IMR-90 (cell line): Measurements from ENCODE around the gene BHLHE23. TPM values are rescaled to one million over a fixed set of nuclear protein-coding genes. Genes with fewer than 3 reads are reported as not detected.

ENCODE experiments used
- ATAC-seq: fragments of 200-7000 bp; cut with Tn5 transposase; 2 replicates; pipeline ENCODE4 v1.9.1; 2020; ENCODE audit warnings: low read depth, mild to moderate bottlenecking, moderate library complexity
- BruUV-seq: library from RNA; stranded (reverse); fragments of 400-500 nt; replicated peaks from 2 replicates; lab custom pipeline; 2021; lab: Mats Ljungman, UMichigan
- CTCF ChIA-PET: fragments of 300-600 bp; formaldehyde crosslinking; extraction: SDS; loops from one replicate; lab custom pipeline; 2021; ENCODE audit warnings: antibody characterized with exemption; lab: Yijun Ruan, JAX
- POLR2A ChIA-PET: fragments of 300-600 bp; sonication (Branson Sonifier 250); formaldehyde crosslinking; loops from one replicate; lab custom pipeline; 2022; ENCODE audit warnings: antibody characterized with exemption; ENCODE audit not compliant: unreplicated experiment; lab: Charles Lee
- DNase-seq: peaks from one replicate; pipeline ENCODE4 v3.0.0; 2013
- H2AFZ ChIP-seq: replicated peaks from 2 replicates; pipeline ENCODE3; 2013; ENCODE audit warnings: low read length, mild to moderate bottlenecking; ENCODE audit not compliant: poor library complexity
- H2AK5ac ChIP-seq: 2 replicates; pipeline ENCODE4 v1.6.1; 2013; ENCODE audit warnings: low read depth, low read length, inconsistent platforms
- H2AK9ac ChIP-seq: replicated peaks from 2 replicates; pipeline ENCODE3; 2013; ENCODE audit warnings: mild to moderate bottlenecking, low read depth, low read length, moderate library complexity; ENCODE audit not compliant: poor library complexity
- H2BK120ac ChIP-seq: 2 replicates; pipeline ENCODE4 v1.6.1; 2013; ENCODE audit warnings: low read depth, low read length, inconsistent platforms
- H2BK15ac ChIP-seq: 3 replicates; pipeline ENCODE4 v1.6.1; 2013; ENCODE audit warnings: low read depth, low read length, inconsistent platforms
- H2BK20ac ChIP-seq: 2 replicates; pipeline ENCODE4 v1.6.1; 2013; ENCODE audit warnings: low read depth, mild to moderate bottlenecking, inconsistent platforms, low read length, moderate library complexity
- H2BK5ac ChIP-seq: 2 replicates; pipeline ENCODE4 v1.6.1; 2013; ENCODE audit warnings: mild to moderate bottlenecking, low read depth, low read length, inconsistent platforms; ENCODE audit not compliant: poor library complexity, severe bottlenecking
- H3K14ac ChIP-seq: replicated peaks from 2 replicates; pipeline ENCODE4 v1.6.1; 2013; ENCODE audit warnings: low read depth, low read length, inconsistent platforms
- H3K18ac ChIP-seq: 2 replicates; pipeline ENCODE4 v1.6.1; 2013; ENCODE audit warnings: low read depth, low read length, control low read depth
- H3K23ac ChIP-seq: 2 replicates; pipeline ENCODE4 v1.6.1; 2013; ENCODE audit warnings: low read depth, low read length, inconsistent platforms
- H3K27ac ChIP-seq: 2 replicates; pipeline ENCODE4 v1.5.1; 2013; ENCODE audit warnings: mild to moderate bottlenecking, control low read depth, low read length; ENCODE audit not compliant: insufficient read depth
- H3K27me3 ChIP-seq: 2 replicates; pipeline ENCODE4 v1.6.1; 2013; ENCODE audit warnings: low read length; ENCODE audit not compliant: control insufficient read depth, insufficient read depth
- H3K36me3 ChIP-seq: 2 replicates; pipeline ENCODE4 v1.6.1; 2013; ENCODE audit warnings: low read length, mixed read lengths; ENCODE audit not compliant: control insufficient read depth, insufficient read depth
- H3K4ac ChIP-seq: 2 replicates; pipeline ENCODE4 v1.6.1; 2013; ENCODE audit warnings: low read depth, low read length, inconsistent platforms
- H3K4me1 ChIP-seq: 2 replicates; pipeline ENCODE4 v1.6.1; 2013; ENCODE audit warnings: low read length, mixed read lengths; ENCODE audit not compliant: control insufficient read depth, insufficient read depth
- H3K4me2 ChIP-seq: 2 replicates; pipeline ENCODE4 v1.6.1; 2013; ENCODE audit warnings: low read depth, mild to moderate bottlenecking, control low read depth, low read length, moderate library complexity
- H3K4me3 ChIP-seq: 2 replicates; pipeline ENCODE4 v1.5.1; 2013; ENCODE audit warnings: low read depth, mild to moderate bottlenecking, control low read depth, low read length, moderate library complexity; ENCODE audit not compliant: insufficient read depth
- H3K56ac ChIP-seq: 2 replicates; pipeline ENCODE4 v1.6.1; 2013; ENCODE audit warnings: low read length, inconsistent platforms; ENCODE audit not compliant: insufficient read depth; ENCODE audit errors: extremely low read depth
- H3K79me1 ChIP-seq, 2 experiments: 2 replicates each; pipeline ENCODE4 v1.6.1; 2013; ENCODE audit warnings: low read length in 2 of 2, inconsistent platforms in 1 of 2, low read depth in 1 of 2
- H3K9ac ChIP-seq: 2 replicates; pipeline ENCODE4 v1.6.1; 2013; ENCODE audit warnings: low read depth, low read length, control low read depth
- H3K9me1 ChIP-seq: 2 replicates; pipeline ENCODE4 v1.6.1; 2013; ENCODE audit warnings: low read length, inconsistent platforms; ENCODE audit not compliant: insufficient read depth
- H3K9me3 ChIP-seq: 2 replicates; pipeline ENCODE4 v1.6.1; 2013; ENCODE audit warnings: low read length; ENCODE audit not compliant: control insufficient read depth, insufficient read depth
- H4K20me1 ChIP-seq: 2 replicates; pipeline ENCODE4 v1.6.1; 2013; ENCODE audit warnings: low read length, inconsistent platforms; ENCODE audit not compliant: insufficient read depth
- H4K5ac ChIP-seq: 2 replicates; pipeline ENCODE4 v1.6.1; 2013; ENCODE audit warnings: mild to moderate bottlenecking, low read depth, low read length, control low read depth
- H4K8ac ChIP-seq, 2 experiments: 2 replicates each; pipeline ENCODE4 v1.6.1; 2013; ENCODE audit warnings: low read depth in 2 of 2, low read length in 2 of 2, control low read depth in 1 of 2, inconsistent platforms in 1 of 2
- H4K91ac ChIP-seq: 2 replicates; pipeline ENCODE4 v1.6.1; 2013; ENCODE audit warnings: low read depth, low read length, inconsistent platforms; ENCODE audit not compliant: insufficient read depth
- CHD1 ChIP-seq: IDR thresholded peaks from 2 replicates; pipeline ENCODE4 v1.6.1; 2012; ENCODE audit warnings: low read depth, low read length, improper control_type of control experiment
- ELK1 ChIP-seq: fragments of 150-350 bp; IDR thresholded peaks from 2 replicates; pipeline ENCODE4 v1.6.1; 2016; ENCODE audit warnings: low read depth, mild to moderate bottlenecking, low read length, moderate library complexity, borderline replicate concordance
- FOS ChIP-seq: fragments of 150-350 bp; IDR thresholded peaks from 2 replicates; pipeline ENCODE4 v1.6.1; 2016; ENCODE audit warnings: low read depth, low read length
- MAFK ChIP-seq: IDR thresholded peaks from 2 replicates; pipeline ENCODE4 v1.6.1; 2012; ENCODE audit warnings: low read depth, low read length, improper control_type of control experiment
- NFE2L2 ChIP-seq: fragments of 150-350 bp; IDR thresholded peaks from 2 replicates; pipeline ENCODE4 v1.6.1; 2016; ENCODE audit warnings: low read depth, mild to moderate bottlenecking, low read length
- POLR2A ChIP-seq: IDR thresholded peaks from 2 replicates; pipeline ENCODE4 v1.6.1; 2012; ENCODE audit warnings: mild to moderate bottlenecking, low read depth, low read length
- RAD21 ChIP-seq: IDR thresholded peaks from 2 replicates; pipeline ENCODE4 v1.6.1; 2012; ENCODE audit warnings: low read length, improper control_type of control experiment
- RCOR1 ChIP-seq: IDR thresholded peaks from 2 replicates; pipeline ENCODE4 v1.6.1; 2012; ENCODE audit warnings: mild to moderate bottlenecking, low read length, improper control_type of control experiment; ENCODE audit not compliant: insufficient replicate concordance
- WGBS, 2 experiments: methylation state at CpG; one replicate each; pipeline versions ENCODE4 v1.1.5 to v1.1.7; 2013; ENCODE audit warnings: missing lambda C conversion rate in 2 of 2; ENCODE audit not compliant: insufficient read length in 1 of 2; ENCODE audit errors: extremely low coverage in 2 of 2; 5-methylcytosine and 5-hydroxymethylcytosine counted together
- dilution Hi-C: fragments of 300-500 bp; cut with HindIII; formaldehyde crosslinking; loops from one replicate; pipeline ENCODE4 v1.14.3; 2018; ENCODE audit warnings: low sequenced_read_pairs; ENCODE audit not compliant: unreplicated experiment
- in situ Hi-C: fragments of 300-500 bp; cut with MboI; formaldehyde crosslinking; loops from 3 replicates; pipeline ENCODE4 v1.14.3; 2019; ENCODE audit warnings: low sequenced_read_pairs, inconsistent platforms, mixed read lengths
- intact Hi-C: fragments of 100-400 bp; cut with micrococcal nuclease; formaldehyde crosslinking; loops from 2 replicates; pipeline ENCODE4 v1.10.0; 2022
- polyA plus RNA-seq, 3 experiments: library from polyadenylated mRNA; depleted of rRNA; stranded (reverse); fragments of >200 nt; gene quantifications; 2 replicates each; pipeline ENCODE4 v1.2.3, GENCODE V29; 2012; ENCODE audit warnings: low replicate concordance in 1 of 3
- total RNA-seq: library from RNA; depleted of rRNA; stranded (reverse); fragments of >200 nt; gene quantifications from 2 replicates; pipeline ENCODE4 v1.2.3, GENCODE V29; 2012

Gene BHLHE23
- total and polyA plus RNA-seq, 2 of the 4 experiments (the other 2 are of a cell fraction): not detected

DNA sequence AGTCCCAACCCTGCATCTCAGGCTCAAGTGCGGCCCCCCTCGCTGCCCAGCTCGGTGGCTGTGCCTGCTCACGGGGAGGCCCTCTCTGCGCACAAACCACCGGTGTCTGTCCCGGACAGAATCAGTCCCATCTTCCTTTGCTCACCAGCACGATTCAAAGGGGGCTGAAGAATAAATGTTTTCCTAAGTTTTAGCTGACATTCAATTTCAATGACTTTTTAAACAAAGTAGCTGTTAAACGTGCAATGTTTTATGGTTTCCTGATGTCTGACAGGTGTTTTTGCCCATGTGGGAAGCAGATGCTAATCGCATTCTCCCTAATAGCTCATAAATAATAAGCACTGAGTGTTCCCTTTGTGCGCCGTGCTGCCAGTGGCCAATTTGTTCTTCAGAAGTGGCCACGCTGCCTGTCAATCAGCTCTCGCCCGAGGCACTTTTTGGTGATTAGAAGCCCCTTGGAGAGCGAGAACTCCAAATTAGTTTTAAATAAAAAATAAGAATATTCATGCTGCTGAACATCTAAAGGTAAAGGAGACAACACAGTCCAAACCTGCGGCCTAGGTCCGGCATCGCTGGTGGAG is 26.3 kb downstream of the BHLHE23 start:
- no peak overlapping the region for H3K4ac ChIP-seq
- intact Hi-C loops: no loop called here
- H3K9me1 ChIP-seq: no peaks in the 10 kb centered on the region
- H4K20me1 ChIP-seq: no peaks in the 10 kb centered on the region
- H3K18ac ChIP-seq: no peak overlapping the region
- H3K4me3 ChIP-seq: no peak overlapping the region
- H2BK20ac ChIP-seq: no peak overlapping the region
- H3K27ac ChIP-seq: no peak overlapping the region
- no peak overlapping the region for H3K14ac ChIP-seq
- no peak overlapping the region for H2BK5ac ChIP-seq
- peak overlapping the region; percentile 51 for H2AFZ ChIP-seq
- no peaks in the 10 kb centered on the region for H3K36me3 ChIP-seq
- H2BK120ac ChIP-seq: no peak overlapping the region
- H3K4me1 ChIP-seq: no peaks in the 10 kb centered on the region
- ChIA-PET POLR2A (no interaction called here), CTCF (interaction anchor here (1.1 kb wide), 1 partner anchor 8 kb away, joined by 3 read pairs; no protein-coding TSS in a partner anchor)
- TF ChIP-seq ELK1 (no peak), POLR2A (no peak), NFE2L2 (no peak), MAFK (no peak), RAD21 (no peak), CHD1 (no peak), FOS (no peak), RCOR1 (no peak)
- dilution Hi-C loops: no loop called here
- H3K27me3 ChIP-seq: peaks cover 79% of the 10 kb centered on the region
- no peak overlapping the region for H4K91ac ChIP-seq
- H2AK5ac ChIP-seq: no peak overlapping the region
- in situ Hi-C loops: no loop called here
- ATAC-seq (no peak), DNase-seq (no peak)
- H3K56ac ChIP-seq: no peak overlapping the region
- BruUV-seq: no TSS peak
- no peak overlapping the region for H4K5ac ChIP-seq
- H3K9ac ChIP-seq: no peak overlapping the region
- H3K4me2 ChIP-seq: no peak overlapping the region
- H3K23ac ChIP-seq: no peak overlapping the region
- H2AK9ac ChIP-seq: no peak overlapping the region
- H4K8ac ChIP-seq: no peak overlapping the region
- H2BK15ac ChIP-seq: no peak overlapping the region
- H3K9me3 ChIP-seq: no peaks in the 10 kb centered on the region
- H3K79me1 ChIP-seq: no peaks in the 10 kb centered on the region
- WGBS, 2 experiments: 78% methylated on average over 3 of the region's 19 CpGs; no CpG with 5 or more reads in 1 of the 2 experiments
